ENCODE data around the gene SELENOP. TPM values are rescaled to one million over a fixed set of nuclear protein-coding genes. Genes with fewer than 3 reads are reported as not detected.

SELENOP gene, protein sequence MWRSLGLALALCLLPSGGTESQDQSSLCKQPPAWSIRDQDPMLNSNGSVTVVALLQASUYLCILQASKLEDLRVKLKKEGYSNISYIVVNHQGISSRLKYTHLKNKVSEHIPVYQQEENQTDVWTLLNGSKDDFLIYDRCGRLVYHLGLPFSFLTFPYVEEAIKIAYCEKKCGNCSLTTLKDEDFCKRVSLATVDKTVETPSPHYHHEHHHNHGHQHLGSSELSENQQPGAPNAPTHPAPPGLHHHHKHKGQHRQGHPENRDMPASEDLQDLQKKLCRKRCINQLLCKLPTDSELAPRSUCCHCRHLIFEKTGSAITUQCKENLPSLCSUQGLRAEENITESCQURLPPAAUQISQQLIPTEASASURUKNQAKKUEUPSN
- total RNA-seq (2021) (4.6 and 5.3 TPM in 2 replicates), Bru-seq, nascent RNA (percentile 22 among the genes with signal in this experiment), BruChase-seq, experiment 1, labeled RNA remaining after a 2-hour chase (percentile 33 among the genes with signal in this experiment), BruChase-seq, experiment 2, labeled RNA remaining after a 6-hour chase (percentile 33 among the genes with signal in this experiment)
- long read RNA-seq, transcript SELENOP-214 (5 exons, 2,243 nt) = major isoform, 6 of 10 reads
- long read RNA-seq, partial matches to known transcripts = 0 of 10 reads
- long read RNA-seq, other reads (novel, unspliced or antisense) = 0 of 10 reads

DNA sequence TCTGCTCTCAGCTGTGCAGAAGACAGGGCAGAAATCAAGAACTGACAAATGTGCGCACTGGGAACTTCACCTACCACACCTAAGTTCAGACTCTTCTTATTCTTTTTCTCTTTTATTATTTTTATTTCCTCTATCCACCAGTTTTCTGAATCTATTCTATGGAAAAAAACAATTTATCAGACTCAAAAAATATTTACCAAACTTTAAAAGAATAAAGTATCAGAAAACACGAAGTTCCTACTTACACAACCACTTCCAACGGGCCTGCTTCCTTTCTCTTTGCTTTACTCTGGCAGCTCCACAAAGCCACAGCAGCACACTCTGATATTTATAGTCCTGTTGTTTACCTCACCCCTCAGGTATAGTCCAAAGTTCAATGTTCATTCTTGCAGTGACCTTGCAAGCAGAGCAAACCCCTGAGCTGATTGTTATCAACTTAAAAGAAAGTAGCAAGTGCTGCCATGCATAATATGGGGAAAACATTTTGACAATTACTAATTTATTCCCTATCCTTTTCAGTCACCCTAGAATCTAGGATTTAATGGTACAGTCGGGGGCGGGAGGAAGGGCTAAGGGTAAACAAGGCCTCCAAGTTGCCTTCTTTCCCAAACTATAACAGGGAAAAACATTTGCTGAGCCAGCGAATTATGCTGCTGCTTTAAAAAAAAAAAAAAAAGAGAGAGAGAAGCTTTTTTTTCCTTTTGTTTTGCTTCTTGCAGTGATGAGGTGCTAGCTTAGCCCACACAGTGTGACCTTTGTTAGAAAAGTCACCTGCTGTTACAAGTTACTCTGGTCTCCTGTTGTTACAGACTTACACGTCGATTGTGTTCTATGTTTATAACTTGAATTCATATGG, at the start of gene SELENOP:
TSS of gene SELENOP (minus strand) at position 302 of the 856 bp plus-strand sequence. CDS start 3,539 bp downstream, outside the sequence.
- peak within 1 kb of the TSS; percentile 31 for H3K4me2 ChIP-seq
- BruUV-seq (replicated peaks) = no TSS peak
- CTCF ChIA-PET = interaction anchor here (0.6 kb wide), 2 partner anchors 256 to 261 kb away, joined by 3 to 6 read pairs; no protein-coding TSS in a partner anchor

DNA sequence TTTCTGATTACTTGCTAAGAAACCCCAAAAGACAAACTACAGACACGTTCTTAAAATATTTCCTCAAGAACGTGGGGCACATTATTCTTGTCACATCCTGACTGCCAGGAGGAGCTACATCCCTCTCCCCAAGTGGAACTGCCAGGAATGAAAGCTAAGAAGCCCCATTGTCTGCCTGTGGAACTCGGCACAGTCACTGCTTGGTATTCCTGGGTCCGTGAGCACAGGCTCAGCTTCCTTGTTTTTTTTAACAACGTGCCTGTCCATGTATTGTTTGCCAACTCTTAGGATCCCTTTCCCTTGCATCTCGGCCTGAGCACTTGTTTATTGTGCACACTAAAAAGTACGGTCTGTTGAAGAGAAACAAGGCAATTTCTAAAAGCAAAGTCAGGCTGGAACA, 47.0 kb upstream of the SELENOP start:
- DNase-seq = no peak
- no peaks in the 10 kb centered on the region for H3F3A ChIP-seq (ENCODE audit: insufficient read depth, low read depth)
- no peaks in the 10 kb centered on the region for H3K79me2 ChIP-seq (ENCODE audit: low read depth)
- intact Hi-C loops (cut with micrococcal nuclease; ENCODE audit: unreplicated experiment) = no loop called here
- H3K36me3 ChIP-seq (ENCODE audit: low read depth) = no peaks in the 10 kb centered on the region
- H3K27ac ChIP-seq = no peak overlapping the region
- no peaks in the 10 kb centered on the region; the same call in 1 of the 2 replicates for H3K4me1 ChIP-seq (replicated peaks; ENCODE audit: insufficient read depth)
- peak overlapping the region; percentile 23 for H3K4me2 ChIP-seq
- peaks cover 32% of the 10 kb centered on the region; the same call in 1 of the 2 replicates for H3K27me3 ChIP-seq (ENCODE audit: insufficient read depth, low read depth)
- peaks cover 7% of the 10 kb centered on the region; the same call in 1 of the 2 replicates for H3K9me2 ChIP-seq (ENCODE audit: insufficient read depth)
- BruUV-seq (replicated peaks) = no TSS peak
- H3K9me3 ChIP-seq (ENCODE audit: insufficient read depth, low read depth) = no peaks in the 10 kb centered on the region; the same call in 1 of the 2 replicates
- peak overlapping the region; percentile 40 for H2AFZ ChIP-seq
- H3K4me3 ChIP-seq = no peak overlapping the region
- CTCF ChIA-PET = no interaction called here
- H4K20me1 ChIP-seq (ENCODE audit: insufficient read depth) = no peaks in the 10 kb centered on the region
- POLR2A ChIA-PET (ENCODE audit: unreplicated experiment) = no interaction called here
- TF ChIP-seq, protein P1, sequence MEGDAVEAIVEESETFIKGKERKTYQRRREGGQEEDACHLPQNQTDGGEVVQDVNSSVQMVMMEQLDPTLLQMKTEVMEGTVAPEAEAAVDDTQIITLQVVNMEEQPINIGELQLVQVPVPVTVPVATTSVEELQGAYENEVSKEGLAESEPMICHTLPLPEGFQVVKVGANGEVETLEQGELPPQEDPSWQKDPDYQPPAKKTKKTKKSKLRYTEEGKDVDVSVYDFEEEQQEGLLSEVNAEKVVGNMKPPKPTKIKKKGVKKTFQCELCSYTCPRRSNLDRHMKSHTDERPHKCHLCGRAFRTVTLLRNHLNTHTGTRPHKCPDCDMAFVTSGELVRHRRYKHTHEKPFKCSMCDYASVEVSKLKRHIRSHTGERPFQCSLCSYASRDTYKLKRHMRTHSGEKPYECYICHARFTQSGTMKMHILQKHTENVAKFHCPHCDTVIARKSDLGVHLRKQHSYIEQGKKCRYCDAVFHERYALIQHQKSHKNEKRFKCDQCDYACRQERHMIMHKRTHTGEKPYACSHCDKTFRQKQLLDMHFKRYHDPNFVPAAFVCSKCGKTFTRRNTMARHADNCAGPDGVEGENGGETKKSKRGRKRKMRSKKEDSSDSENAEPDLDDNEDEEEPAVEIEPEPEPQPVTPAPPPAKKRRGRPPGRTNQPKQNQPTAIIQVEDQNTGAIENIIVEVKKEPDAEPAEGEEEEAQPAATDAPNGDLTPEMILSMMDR (conservative IDR thresholded peaks at IDR 0.05) = no peak
- TF ChIP-seq EZH2 (IDR thresholded peaks at IDR 0.05; ENCODE audit: low read depth) = no peak

More for the DNA sequence above, at the start of gene SELENOP:
- Histone ChIP-seq H3K79me2 (ENCODE audit: low read depth) (no peaks in the 10 kb centered on the region), H3K4me3 (no peak within 1 kb of the TSS), H3K36me3 (ENCODE audit: low read depth) (no peaks in the 10 kb centered on the region), H2AFZ (peak within 1 kb of the TSS; percentile 36; the same call in 1 of the 2 replicates), H3K9me3 (ENCODE audit: insufficient read depth, low read depth) (no peaks in the 10 kb centered on the region), H3K4me1 (replicated peaks; ENCODE audit: insufficient read depth) (peaks cover 14% of the 10 kb centered on the region), H3K9me2 (ENCODE audit: insufficient read depth) (no peaks in the 10 kb centered on the region), H3F3A (ENCODE audit: insufficient read depth, low read depth) (no peaks in the 10 kb centered on the region), H4K20me1 (ENCODE audit: insufficient read depth) (no peaks in the 10 kb centered on the region), H3K27me3 (ENCODE audit: insufficient read depth, low read depth) (no peaks in the 10 kb centered on the region), H3K27ac (0 out of 2 replicates have a peak within 1 kb of the TSS, but pooled peaks have one; percentile 16)
- POLR2A ChIA-PET (ENCODE audit: unreplicated experiment) = interaction anchor here (0.7 to 0.8 kb wide), 2 partner anchors 26 to 578 kb away, joined by 4 to 14 read pairs; no protein-coding TSS in a partner anchor
- peak; percentile 40 to 65 for DNase-seq
- intact Hi-C loops (cut with micrococcal nuclease; ENCODE audit: unreplicated experiment) = no loop called here
- TF ChIP-seq, protein P1 (conservative IDR thresholded peaks at IDR 0.05) = no peak
- no peak for TF ChIP-seq EZH2 (IDR thresholded peaks at IDR 0.05; ENCODE audit: low read depth)
